WTC11 (cell line): ENCODE results near the gene DYNC1I1. TPM values are rescaled to one million over a fixed set of nuclear protein-coding genes. Genes with fewer than 3 reads are reported as not detected.

ENCODE experiments used
- ATAC-seq: fragments of 200-7000 bp; cut with Tn5 transposase; 2 replicates; pipeline ENCODE4 v1.10.0; 2021; ENCODE audit warnings: mild to moderate bottlenecking, moderate library complexity
- CTCF ChIA-PET: fragments of 300-600 bp; sonication (Branson Sonifier 250); formaldehyde crosslinking; loops from one replicate; lab custom pipeline; 2021; ENCODE audit warnings: antibody characterized with exemption; lab: Charles Lee
- POLR2A ChIA-PET: fragments of 350-600 bp; sonication (Branson Sonifier 250); formaldehyde crosslinking; loops from one replicate; lab custom pipeline; 2021; ENCODE audit warnings: antibody characterized with exemption; lab: Charles Lee
- DNase-seq: peaks from one replicate; pipeline ENCODE4 v3.0.0; 2021; ENCODE audit warnings: low spot score
- H3K27ac Mint-ChIP-seq: 2 replicates; pipeline ENCODE4 v1.8.0; 2021; ENCODE audit warnings: mixed read lengths
- H3K27me3 Mint-ChIP-seq: 2 replicates; pipeline ENCODE4 v1.8.0; 2021; ENCODE audit warnings: low read depth, mild to moderate bottlenecking, moderate library complexity, mixed read lengths
- H3K36me3 Mint-ChIP-seq: 2 replicates; pipeline ENCODE4 v1.8.0; 2021; ENCODE audit warnings: mixed read lengths
- H3K4me1 Mint-ChIP-seq: 2 replicates; pipeline ENCODE4 v1.8.0; 2022; ENCODE audit warnings: mixed read lengths
- H3K4me3 Mint-ChIP-seq: 2 replicates; pipeline ENCODE4 v1.8.0; 2021; ENCODE audit warnings: mild to moderate bottlenecking, moderate library complexity, mixed read lengths
- H3K9me3 Mint-ChIP-seq: 2 replicates; pipeline ENCODE4 v1.8.0; 2021; ENCODE audit warnings: mixed read lengths
- ATF1 ChIP-seq: sonication (generic); formaldehyde crosslinking; IDR thresholded peaks from 2 replicates; pipeline ENCODE4 v1.8.1; 2023; ENCODE audit warnings: mild to moderate bottlenecking, moderate library complexity, missing genetic modification reagents
- FOXJ3 ChIP-seq: sonication (generic); formaldehyde crosslinking; IDR thresholded peaks from 2 replicates; pipeline ENCODE4 v1.9.0; 2021; ENCODE audit warnings: missing genetic modification reagents, mild to moderate bottlenecking, borderline replicate concordance
- FOXK1 ChIP-seq: sonication (generic); formaldehyde crosslinking; IDR thresholded peaks from 2 replicates; pipeline ENCODE4 v1.8.0; 2022; ENCODE audit warnings: mild to moderate bottlenecking, moderate library complexity, missing genetic modification reagents
- GABPB1 ChIP-seq: sonication (generic); formaldehyde crosslinking; IDR thresholded peaks from 2 replicates; pipeline ENCODE4 v1.8.1; 2023; ENCODE audit warnings: mild to moderate bottlenecking, missing genetic modification reagents
- HMGA2 ChIP-seq: fragments of 250-450 bp; sonication (Bioruptor Pico); IDR thresholded peaks from 2 replicates; pipeline ENCODE4 v1.4.0; 2021; ENCODE audit warnings: mild to moderate bottlenecking, moderate library complexity
- MLX ChIP-seq: sonication (generic); formaldehyde crosslinking; IDR thresholded peaks from 2 replicates; pipeline ENCODE4 v1.8.1; 2023; ENCODE audit warnings: mild to moderate bottlenecking, missing genetic modification reagents, moderate library complexity
- NR2C2 ChIP-seq: sonication (generic); formaldehyde crosslinking; IDR thresholded peaks from 2 replicates; pipeline ENCODE4 v1.8.0; 2022; ENCODE audit warnings: mild to moderate bottlenecking, missing genetic modification reagents
- PRRX2 ChIP-seq: fragments of 250-450 bp; sonication (Bioruptor Pico); IDR thresholded peaks from 2 replicates; pipeline ENCODE4 v1.8.0; 2021; ENCODE audit warnings: mild to moderate bottlenecking
- SMAD4 ChIP-seq: sonication (generic); formaldehyde crosslinking; IDR thresholded peaks from 2 replicates; pipeline ENCODE4 v1.8.0; 2022; ENCODE audit warnings: mild to moderate bottlenecking, missing genetic modification reagents
- ZNF263 ChIP-seq: sonication (generic); formaldehyde crosslinking; IDR thresholded peaks from 2 replicates; pipeline ENCODE4 v1.8.1; 2022; ENCODE audit warnings: low read depth, mild to moderate bottlenecking, moderate library complexity, missing genetic modification reagents
- ZNF396 ChIP-seq: fragments of 250-450 bp; sonication (Bioruptor Pico); IDR thresholded peaks from 2 replicates; pipeline ENCODE4 v1.8.0; 2021; ENCODE audit warnings: mild to moderate bottlenecking, moderate library complexity, borderline replicate concordance
- ZNF416 ChIP-seq: fragments of 250-450 bp; sonication (Bioruptor Pico); IDR thresholded peaks from 2 replicates; pipeline ENCODE4 v1.9.0; 2021; ENCODE audit warnings: mild to moderate bottlenecking, inconsistent platforms
- ZNF423 ChIP-seq: fragments of 250-450 bp; sonication (Bioruptor Pico); IDR thresholded peaks from 2 replicates; pipeline ENCODE4 v2.1.2; 2022; ENCODE audit warnings: mild to moderate bottlenecking, moderate library complexity
- ZNF532 ChIP-seq: fragments of 250-450 bp; sonication (Bioruptor Pico); IDR thresholded peaks from 2 replicates; pipeline ENCODE4 v1.9.0; 2021; ENCODE audit warnings: mild to moderate bottlenecking, borderline replicate concordance
- ZNF671 ChIP-seq: fragments of 250-450 bp; sonication (Bioruptor Pico); IDR thresholded peaks from 2 replicates; pipeline ENCODE4 v1.8.0; 2021; ENCODE audit warnings: mild to moderate bottlenecking
- ZSCAN18 ChIP-seq: fragments of 250-450 bp; sonication (Bioruptor Pico); IDR thresholded peaks from 2 replicates; pipeline ENCODE4 v2.1.2; 2022; ENCODE audit warnings: mild to moderate bottlenecking, moderate library complexity
- total RNA-seq: library from RNA; stranded (reverse); gene quantifications from 3 replicates; pipeline ENCODE4 v1.2.3, GENCODE V29; 2021
- TF ChIP-seq, protein P1 (sequence below): fragments of 250-450 bp; sonication (Bioruptor Pico); IDR thresholded peaks from 2 replicates; pipeline ENCODE4 v1.8.0; 2021; ENCODE audit warnings: mild to moderate bottlenecking
- TF ChIP-seq, protein P2 (sequence below): sonication (generic); formaldehyde crosslinking; IDR thresholded peaks from 2 replicates; pipeline ENCODE4 v1.8.0; 2023; ENCODE audit warnings: missing genetic modification reagents
- TF ChIP-seq, protein P3 (sequence below): sonication (generic); formaldehyde crosslinking; IDR thresholded peaks from 2 replicates; pipeline ENCODE4 v1.8.0; 2022; ENCODE audit warnings: mild to moderate bottlenecking, missing genetic modification reagents
- TF ChIP-seq, protein P4 (sequence below): sonication (generic); formaldehyde crosslinking; IDR thresholded peaks from 2 replicates; pipeline ENCODE4 v1.8.1; 2023; ENCODE audit warnings: mild to moderate bottlenecking, missing genetic modification reagents
- TF ChIP-seq, protein P5 (sequence below): sonication (generic); formaldehyde crosslinking; IDR thresholded peaks from 2 replicates; pipeline ENCODE4 v1.8.0; 2022; ENCODE audit warnings: mild to moderate bottlenecking, missing genetic modification reagents

Gene DYNC1I1
- total RNA-seq, 1 experiment from 2014 or later = 2.8 TPM

GRCh38 chr7:96088579-96088978 is 316.2 kb downstream of the DYNC1I1 start (continued):
- TF ChIP-seq, protein P1, sequence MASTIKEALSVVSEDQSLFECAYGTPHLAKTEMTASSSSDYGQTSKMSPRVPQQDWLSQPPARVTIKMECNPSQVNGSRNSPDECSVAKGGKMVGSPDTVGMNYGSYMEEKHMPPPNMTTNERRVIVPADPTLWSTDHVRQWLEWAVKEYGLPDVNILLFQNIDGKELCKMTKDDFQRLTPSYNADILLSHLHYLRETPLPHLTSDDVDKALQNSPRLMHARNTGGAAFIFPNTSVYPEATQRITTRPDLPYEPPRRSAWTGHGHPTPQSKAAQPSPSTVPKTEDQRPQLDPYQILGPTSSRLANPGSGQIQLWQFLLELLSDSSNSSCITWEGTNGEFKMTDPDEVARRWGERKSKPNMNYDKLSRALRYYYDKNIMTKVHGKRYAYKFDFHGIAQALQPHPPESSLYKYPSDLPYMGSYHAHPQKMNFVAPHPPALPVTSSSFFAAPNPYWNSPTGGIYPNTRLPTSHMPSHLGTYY (CRISPR knock-in tag) = no peak
- TF ChIP-seq PRRX2 (no peak), ATF1 (CRISPR knock-in tag) (no peak)
- TF ChIP-seq, all 79 proteins: peak for 0

GRCh38 chr7:96089511-96089910 is 317.2 kb downstream of the DYNC1I1 start:
- Mint-ChIP-seq H3K9me3 (no peaks in the 10 kb centered on the region), H3K36me3 (no peaks in the 10 kb centered on the region), H3K27me3 (no peaks in the 10 kb centered on the region; the same call in 1 of the 2 replicates), H3K27ac (no peak overlapping the region), H3K4me1 (no peaks in the 10 kb centered on the region), H3K4me3 (no peak overlapping the region)
- ChIA-PET POLR2A (no interaction called here), CTCF (interaction anchor here (0.8 to 1.2 kb wide), 2 partner anchors 14 to 37 kb away, joined by 3 read pairs; no protein-coding TSS in a partner anchor)
- ATAC-seq = no peak
- TF ChIP-seq, protein P2, sequence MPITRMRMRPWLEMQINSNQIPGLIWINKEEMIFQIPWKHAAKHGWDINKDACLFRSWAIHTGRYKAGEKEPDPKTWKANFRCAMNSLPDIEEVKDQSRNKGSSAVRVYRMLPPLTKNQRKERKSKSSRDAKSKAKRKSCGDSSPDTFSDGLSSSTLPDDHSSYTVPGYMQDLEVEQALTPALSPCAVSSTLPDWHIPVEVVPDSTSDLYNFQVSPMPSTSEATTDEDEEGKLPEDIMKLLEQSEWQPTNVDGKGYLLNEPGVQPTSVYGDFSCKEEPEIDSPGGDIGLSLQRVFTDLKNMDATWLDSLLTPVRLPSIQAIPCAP (CRISPR knock-in tag) = no peak
- TF ChIP-seq MLX (CRISPR knock-in tag) (no peak), NR2C2 (CRISPR knock-in tag) (no peak), FOXJ3 (no peak), FOXK1 (CRISPR knock-in tag) (no peak), ZSCAN18 (CRISPR knock-in tag) (no peak)
- TF ChIP-seq, protein P3, sequence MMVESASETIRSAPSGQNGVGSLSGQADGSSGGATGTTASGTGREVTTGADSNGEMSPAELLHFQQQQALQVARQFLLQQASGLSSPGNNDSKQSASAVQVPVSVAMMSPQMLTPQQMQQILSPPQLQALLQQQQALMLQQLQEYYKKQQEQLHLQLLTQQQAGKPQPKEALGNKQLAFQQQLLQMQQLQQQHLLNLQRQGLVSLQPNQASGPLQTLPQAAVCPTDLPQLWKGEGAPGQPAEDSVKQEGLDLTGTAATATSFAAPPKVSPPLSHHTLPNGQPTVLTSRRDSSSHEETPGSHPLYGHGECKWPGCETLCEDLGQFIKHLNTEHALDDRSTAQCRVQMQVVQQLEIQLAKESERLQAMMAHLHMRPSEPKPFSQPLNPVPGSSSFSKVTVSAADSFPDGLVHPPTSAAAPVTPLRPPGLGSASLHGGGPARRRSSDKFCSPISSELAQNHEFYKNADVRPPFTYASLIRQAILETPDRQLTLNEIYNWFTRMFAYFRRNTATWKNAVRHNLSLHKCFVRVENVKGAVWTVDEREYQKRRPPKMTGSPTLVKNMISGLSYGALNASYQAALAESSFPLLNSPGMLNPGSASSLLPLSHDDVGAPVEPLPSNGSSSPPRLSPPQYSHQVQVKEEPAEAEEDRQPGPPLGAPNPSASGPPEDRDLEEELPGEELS = no peak
- DNase-seq = no peak

- no peaks in the 10 kb centered on the region for H3K36me3 Mint-ChIP-seq
- CTCF ChIA-PET = no interaction called here
- no peak overlapping the region for H3K4me3 Mint-ChIP-seq
- no peak for TF ChIP-seq ZNF423
- TF ChIP-seq ZNF532 = no peak
- TF ChIP-seq, protein P4, sequence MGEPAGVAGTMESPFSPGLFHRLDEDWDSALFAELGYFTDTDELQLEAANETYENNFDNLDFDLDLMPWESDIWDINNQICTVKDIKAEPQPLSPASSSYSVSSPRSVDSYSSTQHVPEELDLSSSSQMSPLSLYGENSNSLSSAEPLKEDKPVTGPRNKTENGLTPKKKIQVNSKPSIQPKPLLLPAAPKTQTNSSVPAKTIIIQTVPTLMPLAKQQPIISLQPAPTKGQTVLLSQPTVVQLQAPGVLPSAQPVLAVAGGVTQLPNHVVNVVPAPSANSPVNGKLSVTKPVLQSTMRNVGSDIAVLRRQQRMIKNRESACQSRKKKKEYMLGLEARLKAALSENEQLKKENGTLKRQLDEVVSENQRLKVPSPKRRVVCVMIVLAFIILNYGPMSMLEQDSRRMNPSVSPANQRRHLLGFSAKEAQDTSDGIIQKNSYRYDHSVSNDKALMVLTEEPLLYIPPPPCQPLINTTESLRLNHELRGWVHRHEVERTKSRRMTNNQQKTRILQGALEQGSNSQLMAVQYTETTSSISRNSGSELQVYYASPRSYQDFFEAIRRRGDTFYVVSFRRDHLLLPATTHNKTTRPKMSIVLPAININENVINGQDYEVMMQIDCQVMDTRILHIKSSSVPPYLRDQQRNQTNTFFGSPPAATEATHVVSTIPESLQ (CRISPR knock-in tag) = no peak
- TF ChIP-seq ZNF396 (CRISPR knock-in tag) = no peak
- no peak for TF ChIP-seq ZNF263 (CRISPR knock-in tag)
- TF ChIP-seq ZNF416 (CRISPR knock-in tag) = no peak
- TF ChIP-seq ZNF671 (CRISPR knock-in tag) = no peak
- no peak for TF ChIP-seq SMAD4 (CRISPR knock-in tag)
- TF ChIP-seq, protein P5, sequence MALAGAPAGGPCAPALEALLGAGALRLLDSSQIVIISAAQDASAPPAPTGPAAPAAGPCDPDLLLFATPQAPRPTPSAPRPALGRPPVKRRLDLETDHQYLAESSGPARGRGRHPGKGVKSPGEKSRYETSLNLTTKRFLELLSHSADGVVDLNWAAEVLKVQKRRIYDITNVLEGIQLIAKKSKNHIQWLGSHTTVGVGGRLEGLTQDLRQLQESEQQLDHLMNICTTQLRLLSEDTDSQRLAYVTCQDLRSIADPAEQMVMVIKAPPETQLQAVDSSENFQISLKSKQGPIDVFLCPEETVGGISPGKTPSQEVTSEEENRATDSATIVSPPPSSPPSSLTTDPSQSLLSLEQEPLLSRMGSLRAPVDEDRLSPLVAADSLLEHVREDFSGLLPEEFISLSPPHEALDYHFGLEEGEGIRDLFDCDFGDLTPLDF (CRISPR knock-in tag) = no peak
- no peak for TF ChIP-seq HMGA2 (CRISPR knock-in tag)
- no peak for TF ChIP-seq GABPB1 (CRISPR knock-in tag)
These were observed 318.4 kb downstream of the DYNC1I1 start for GRCh38 chr7:96090756-96091155.

More at GRCh38 chr7:96090756-96091155, 318.4 kb downstream of the DYNC1I1 start:
- POLR2A ChIA-PET = no interaction called here
- ATAC-seq (no peak), DNase-seq (no peak)
- H3K27me3 Mint-ChIP-seq = no peaks in the 10 kb centered on the region; the same call in 1 of the 2 replicates
- no peak overlapping the region for H3K27ac Mint-ChIP-seq
- no peaks in the 10 kb centered on the region for H3K9me3 Mint-ChIP-seq
- H3K4me1 Mint-ChIP-seq = no peaks in the 10 kb centered on the region
